Astrocyte of the hippocampus (primary cell): ENCODE measurements around the gene SPAG9.
"Not testable (repeated sequence)": the region's sequence is repeated elsewhere in the genome, so short reads cannot be mapped to it uniquely, and the experiment has no call there.

Source experiments
- DNase-seq: peaks from one replicate; pipeline ENCODE4 v3.0.0; 2011; ENCODE audit warnings: low read depth, low spot score

Gene SPAG9

DNA sequence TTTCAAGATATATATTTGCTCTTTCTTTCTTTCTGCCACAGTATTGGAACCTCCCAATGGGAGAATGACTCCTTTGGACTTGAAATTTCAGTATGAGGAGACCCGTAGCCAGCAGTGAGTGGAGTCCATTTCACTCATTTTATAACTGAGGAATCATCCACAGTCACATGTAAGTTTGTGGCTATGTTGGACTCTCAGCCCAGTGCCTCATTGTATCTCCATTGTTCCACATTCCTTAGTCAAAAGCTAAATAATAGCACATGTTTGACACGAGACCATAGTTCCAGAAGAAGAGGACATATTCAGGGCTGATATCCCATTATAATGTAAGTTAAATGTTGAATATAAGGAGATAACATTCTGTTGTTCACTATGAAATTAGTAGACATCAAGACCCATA, 12.7 kb upstream of the SPAG9 start:
- no peak for DNase-seq

GRCh38 chr17:51132964-51133319, 12.3 kb upstream of the SPAG9 start:
- DNase-seq, result no peak

DNA sequence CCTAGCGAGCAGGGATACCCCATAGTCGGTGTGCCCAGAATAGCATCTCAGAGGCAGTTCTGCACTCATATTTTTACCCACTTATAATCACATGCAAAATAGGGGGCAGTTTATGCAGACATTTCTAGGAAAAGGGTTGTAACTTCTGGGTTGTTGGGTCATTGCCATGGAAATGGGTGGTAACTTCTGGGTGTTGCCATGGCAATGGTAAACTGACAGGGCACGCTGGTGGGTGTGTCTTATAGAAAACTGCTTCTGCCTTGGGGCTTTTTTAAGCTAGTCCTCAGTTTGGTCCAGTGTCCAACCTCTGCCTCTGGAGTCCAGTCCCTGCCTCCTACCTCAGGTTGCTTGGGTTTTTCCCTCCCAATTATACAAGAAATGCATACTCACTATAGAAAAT, 7.4 kb upstream of the SPAG9 start:
- DNase-seq, result no peak

DNA sequence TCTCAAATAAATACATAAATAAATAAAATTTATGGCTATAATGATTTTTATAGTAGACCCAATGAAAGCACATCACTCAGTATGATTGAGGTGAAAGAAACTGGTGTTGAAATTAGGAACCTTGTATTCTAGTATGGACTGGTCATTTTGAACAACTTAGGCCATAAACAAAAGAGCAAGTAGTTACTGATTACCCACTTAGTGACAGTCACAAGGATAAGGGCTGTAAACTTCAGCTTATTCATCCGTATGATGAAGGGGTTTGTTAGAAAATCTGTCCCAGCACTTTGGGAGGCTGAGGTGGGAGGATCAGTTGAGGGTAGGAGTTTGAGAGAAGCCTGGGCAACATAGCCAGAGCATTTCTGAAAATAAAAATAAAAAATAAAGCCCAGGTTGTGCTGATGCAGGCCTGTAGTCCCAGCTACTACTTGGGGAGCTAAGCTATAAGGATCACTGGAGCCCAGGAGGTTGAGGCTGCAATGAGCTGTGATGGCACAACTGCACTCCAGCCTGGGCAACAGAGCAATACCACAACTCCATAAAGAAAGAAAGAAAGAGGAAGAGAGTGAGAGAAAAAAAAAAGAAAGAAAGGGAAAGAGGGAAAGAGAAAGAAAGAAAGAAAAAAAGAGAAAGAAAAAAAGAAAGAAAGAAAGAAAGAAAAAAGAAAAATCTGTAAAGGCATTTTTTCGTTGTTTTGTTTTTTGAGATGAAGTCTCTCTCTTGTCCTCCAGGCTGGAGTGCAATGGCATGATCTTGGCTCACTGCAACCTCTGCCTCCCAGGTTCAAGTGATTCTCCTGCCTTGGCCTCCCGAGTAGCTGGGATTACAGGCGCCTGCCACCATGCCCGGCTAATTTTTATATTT, 4.2 kb upstream of the SPAG9 start:
- no peak for DNase-seq

GRCh38 chr17:51122473-51123115, 1.9 kb upstream of the SPAG9 start:
- DNase-seq, result not testable (repeated sequence)

GRCh38 chr17:51121620-51122472, 1.2 kb upstream of the SPAG9 start:
- DNase-seq, result peak; percentile 92

DNA sequence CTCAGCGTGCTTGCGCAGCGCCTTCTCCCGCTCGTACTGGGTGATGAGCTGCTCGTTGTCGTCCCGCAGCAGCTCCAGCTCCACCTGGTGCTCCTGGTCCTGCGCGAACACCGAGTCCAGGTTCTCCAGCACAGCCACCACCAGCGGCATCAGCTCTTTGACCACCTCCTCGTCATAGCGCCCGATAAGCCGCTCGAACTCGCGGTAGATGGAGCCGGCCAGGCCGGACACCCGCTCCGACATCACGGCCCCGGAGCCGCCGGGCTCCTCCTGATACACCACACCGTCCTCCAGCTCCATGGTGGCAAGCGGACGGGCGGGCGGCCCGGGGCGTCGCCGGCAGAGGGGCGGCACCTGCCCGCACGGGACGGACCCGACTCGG, 320 bp downstream of the SPAG9 start:
- peak; percentile 74 for DNase-seq

DNA sequence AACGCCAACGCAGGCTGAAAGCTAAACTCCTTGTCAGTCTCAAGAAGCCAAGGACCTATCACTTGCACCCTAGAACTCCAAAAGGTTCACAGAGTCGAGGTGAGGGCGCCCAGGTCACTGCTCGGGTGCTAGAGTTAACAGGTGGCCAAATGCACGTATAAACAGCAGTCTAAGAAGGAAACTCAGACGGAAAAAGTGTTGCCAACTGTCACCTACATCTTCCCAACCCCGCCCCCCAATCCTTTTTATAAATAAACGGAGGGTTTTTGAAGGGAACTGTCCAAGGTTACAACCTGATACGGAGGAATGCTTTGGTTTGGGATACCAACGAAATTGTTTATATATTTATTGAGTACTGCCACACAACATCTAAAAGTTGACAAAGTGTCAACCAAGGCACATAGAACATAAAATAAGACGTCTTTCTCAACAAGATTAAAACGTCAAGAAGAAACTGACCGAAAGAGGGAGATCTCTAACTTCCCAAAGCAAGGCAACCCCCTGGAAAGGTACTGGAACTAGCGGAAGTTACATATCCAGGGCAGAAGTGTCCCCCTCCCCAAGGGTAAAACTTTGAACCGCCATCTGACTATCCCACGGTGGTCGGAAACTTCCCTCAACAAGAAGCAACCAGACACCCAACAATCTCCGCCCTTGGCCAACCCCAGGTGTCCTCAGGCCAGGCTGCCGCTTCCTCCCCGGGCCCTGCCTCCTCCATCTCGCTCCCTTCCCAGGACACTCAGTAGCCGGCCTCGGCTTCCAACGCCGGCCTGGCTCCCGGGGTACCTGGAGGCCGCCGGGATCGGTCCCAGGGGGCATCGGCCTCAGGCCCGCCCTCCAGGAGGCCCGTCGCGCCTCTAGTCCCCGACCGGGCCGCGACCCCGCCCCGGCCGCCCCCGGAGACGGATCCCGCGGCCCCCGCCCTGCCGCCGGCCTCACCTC, 982 bp downstream of the SPAG9 start:
- peak; percentile 65 for DNase-seq

DNA sequence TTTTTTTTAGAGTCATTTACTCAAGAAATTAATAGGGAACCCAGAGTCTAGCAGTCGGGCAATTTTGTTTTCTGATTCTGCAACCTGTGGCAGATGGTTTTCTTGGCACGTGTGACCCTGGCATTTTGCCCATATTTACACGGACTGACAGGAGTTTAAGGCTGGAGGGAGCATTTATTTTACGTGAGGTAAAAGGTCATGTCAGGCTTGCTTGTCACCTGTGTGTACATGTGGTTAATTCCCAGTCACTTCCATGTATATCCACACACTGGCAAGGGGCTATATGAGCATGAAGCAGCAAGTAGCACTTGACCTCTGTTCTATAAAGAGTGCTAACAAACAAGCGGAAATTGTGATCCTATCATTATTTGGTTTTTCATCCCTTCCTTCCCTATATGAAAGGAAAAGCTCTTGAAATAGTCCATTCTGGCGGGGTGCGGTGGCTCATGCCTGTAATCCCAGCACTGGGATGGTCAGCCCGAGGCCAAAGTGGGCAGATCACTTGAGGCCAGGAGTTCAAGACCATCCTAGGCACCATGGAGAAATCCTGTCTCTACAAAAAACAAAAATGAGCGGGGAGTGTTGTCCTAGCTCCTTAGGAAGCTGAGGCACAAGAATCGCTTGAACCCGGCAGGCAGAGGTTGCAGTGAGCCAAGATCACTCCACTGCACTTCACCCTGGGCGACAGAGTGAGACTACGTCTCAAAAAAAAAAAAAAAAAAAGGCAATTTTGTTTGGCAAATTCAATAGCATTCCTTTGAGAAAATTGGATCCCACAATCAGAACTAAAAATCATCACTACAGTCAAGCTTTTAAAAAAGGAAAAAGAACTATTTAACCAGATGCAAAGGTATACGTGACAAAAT, 2.1 kb downstream of the SPAG9 start:
- no peak for DNase-seq

- no peak for DNase-seq
These were observed 5.5 kb downstream of the SPAG9 start for GRCh38 chr17:51115179-51115578.

GRCh38 chr17:51112303-51113222, 8.1 kb downstream of the SPAG9 start:
- not testable (repeated sequence) for DNase-seq

GRCh38 chr17:51107778-51108177, 12.9 kb downstream of the SPAG9 start:
- DNase-seq, result no peak

- no peak for DNase-seq
These were observed 17.2 kb downstream of the SPAG9 start for GRCh38 chr17:51103451-51103850.

- no peak for DNase-seq
These were observed 17.6 kb downstream of the SPAG9 start for GRCh38 chr17:51103050-51103449.

DNA sequence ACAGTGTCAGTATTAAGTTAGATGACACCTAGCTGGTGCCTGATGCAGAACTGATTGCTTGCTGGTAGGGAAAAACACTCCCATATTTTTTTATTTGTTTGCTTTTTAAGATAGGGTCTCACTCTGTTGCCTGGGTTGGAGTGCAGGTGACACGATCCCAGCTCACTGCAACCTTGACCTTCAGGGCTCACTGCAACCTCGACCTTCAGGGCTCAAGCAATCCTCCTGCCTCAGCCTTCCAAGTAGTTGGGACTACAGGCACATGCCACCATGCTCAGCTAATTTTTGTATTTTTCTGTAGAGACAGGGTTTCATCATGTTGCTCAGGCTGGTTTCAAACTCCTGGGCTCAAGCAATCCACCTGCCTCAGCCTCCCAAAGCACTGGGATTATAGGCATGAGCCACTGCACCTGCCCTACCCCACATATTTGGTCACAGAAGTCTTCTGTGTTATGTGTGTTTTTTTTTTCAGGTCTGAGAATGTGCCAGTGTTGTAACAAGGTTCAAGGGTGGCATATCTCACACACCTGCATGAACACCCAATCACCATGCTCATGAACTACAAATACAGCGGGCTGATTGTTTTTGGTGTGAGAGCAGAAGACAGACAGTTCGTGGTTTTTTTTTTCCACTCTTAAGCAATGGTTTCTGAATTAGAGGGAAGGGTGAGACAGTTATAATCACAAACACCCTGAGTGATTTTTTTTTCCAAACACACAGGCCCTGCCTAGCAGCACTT, 22.8 kb downstream of the SPAG9 start:
- no peak for DNase-seq

GRCh38 chr17:51091635-51092034, 29.0 kb downstream of the SPAG9 start:
- DNase-seq, result no peak

GRCh38 chr17:51088868-51089267, 31.8 kb downstream of the SPAG9 start:
- not testable (repeated sequence) for DNase-seq

DNA sequence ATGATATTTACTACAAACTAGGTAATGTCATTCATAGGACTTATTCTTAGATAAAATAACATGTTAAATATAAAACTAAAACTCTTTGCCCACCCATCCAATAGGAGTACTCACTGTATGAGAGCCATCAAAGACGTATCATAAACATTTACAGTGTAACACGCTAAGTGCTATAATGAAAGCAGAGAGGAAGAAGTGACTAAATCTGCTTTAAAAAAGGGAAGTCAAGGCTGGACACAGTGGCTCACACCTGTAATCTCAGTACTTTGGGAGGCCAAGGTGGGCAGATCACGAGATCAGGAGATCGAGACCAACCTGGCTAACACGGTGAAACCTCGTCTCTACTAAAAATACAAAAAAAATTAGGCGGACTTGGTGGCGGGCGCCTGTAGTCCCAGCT, 32.4 kb downstream of the SPAG9 start:
- DNase-seq, result no peak
